ENCODE results near the gene KLF13. TPM values are rescaled to one million over a fixed set of nuclear protein-coding genes. Genes with fewer than 3 reads are reported as not detected.

KLF13 gene
- polyA plus RNA-seq, 2 of the 4 experiments (the other 2 are of a cell fraction): 53.5 TPM

- Histone ChIP-seq H3K4me3 (no peak overlapping the region), H3K4me2 (no peak overlapping the region), H3K9me3 (no peaks in the 10 kb centered on the region), H3K4me1 (peaks cover 55% of the 10 kb centered on the region), H3K27ac (peak overlapping the region; percentile 10 to 72; a peak in 4 of 6 replicates)
- ChIA-PET CTCF (interaction anchor here (0.7 to 1.5 kb wide), 2 partner anchors 101 to 187 kb away, joined by 3 to 4 read pairs; no protein-coding TSS in a partner anchor), POLR2A (no interaction called here)
- 81% methylated on average over 15 of the region's 16 CpGs for WGBS (ENCODE audit: missing lambda C conversion rate)
- no peak for DNase-seq (ENCODE audit: low read depth in 1 of 2, low spot score in 1 of 2)
- no peak for FAIRE-seq
- no peak for ATAC-seq
- TF ChIP-seq CHD4 (IDR thresholded peaks at IDR 0.05; ENCODE audit: borderline replicate concordance) (no peak), ELK1 (IDR thresholded peaks at IDR 0.05; ENCODE audit: low read depth, low read length) (no peak), ESRRA (IDR thresholded peaks at IDR 0.05; ENCODE audit: borderline replicate concordance, low read length) (no peak), ZFP36 (IDR thresholded peaks at IDR 0.05; ENCODE audit: borderline replicate concordance, partially characterized antibody) (no peak), PHF8 (IDR thresholded peaks at IDR 0.05; ENCODE audit: borderline replicate concordance, low read depth) (no peak), NR3C1 (IDR thresholded peaks at IDR 0.05) (no peak), KDM5A (IDR thresholded peaks at IDR 0.05) (no peak)
- TF ChIP-seq, protein P1, sequence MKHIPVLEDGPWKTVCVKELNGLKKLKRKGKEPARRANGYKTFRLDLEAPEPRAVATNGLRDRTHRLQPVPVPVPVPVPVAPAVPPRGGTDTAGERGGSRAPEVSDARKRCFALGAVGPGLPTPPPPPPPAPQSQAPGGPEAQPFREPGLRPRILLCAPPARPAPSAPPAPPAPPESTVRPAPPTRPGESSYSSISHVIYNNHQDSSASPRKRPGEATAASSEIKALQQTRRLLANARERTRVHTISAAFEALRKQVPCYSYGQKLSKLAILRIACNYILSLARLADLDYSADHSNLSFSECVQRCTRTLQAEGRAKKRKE (CRISPR knock-in tag; IDR thresholded peaks at IDR 0.05; ENCODE audit: low read depth): no peak
These were observed 25.5 kb upstream of the KLF13 start for GRCh38 chr15:31300981-31301672.

GRCh38 chr15:31301673-31301990, 25.0 kb upstream of the KLF13 start:
- ChIA-PET CTCF (no interaction called here), POLR2A (no interaction called here)
- 90% methylated on average over 4 of the region's 4 CpGs for WGBS (ENCODE audit: missing lambda C conversion rate)
- no peak overlapping the region for H3K4me3 ChIP-seq
- ATAC-seq (no peak), FAIRE-seq (no peak), DNase-seq (ENCODE audit: low read depth in 1 of 2, low spot score in 1 of 2) (no peak)
- no peaks in the 10 kb centered on the region for H3K9me3 ChIP-seq
- peak overlapping the region; percentile 10 to 72; a peak in 4 of 6 replicates for H3K27ac ChIP-seq
- TF ChIP-seq ELK1 (IDR thresholded peaks at IDR 0.05; ENCODE audit: low read depth, low read length): no peak
- no peak overlapping the region for H3K4me2 ChIP-seq
- peaks cover 52% of the 10 kb centered on the region for H3K4me1 ChIP-seq

- 88% methylated on average over 13 of the region's 13 CpGs for WGBS (ENCODE audit: missing lambda C conversion rate)
- Histone ChIP-seq H3K4me3 (no peak overlapping the region), H3K9me3 (no peaks in the 10 kb centered on the region), H3K4me1 (peaks cover 47% of the 10 kb centered on the region), H3K4me2 (no peak overlapping the region), H3K27ac (peak overlapping the region in 1 of 2 experiments; percentile 32; a peak in 2 of 6 replicates)
- no peak for FAIRE-seq
- ChIA-PET CTCF (interaction anchor here (1.8 kb wide), 1 partner anchor 186 kb away, joined by 7 read pairs; no protein-coding TSS in a partner anchor), POLR2A (no interaction called here)
- DNase-seq (ENCODE audit: low read depth in 1 of 2, low spot score in 1 of 2): no peak
- TF ChIP-seq FOXS1 (CRISPR knock-in tag; IDR thresholded peaks at IDR 0.05) (no peak), FOSL2 (IDR thresholded peaks at IDR 0.05) (no peak), FOSL2 (CRISPR knock-in tag; IDR thresholded peaks at IDR 0.05) (no peak), JUN (IDR thresholded peaks at IDR 0.05) (no peak), ZC3H11A (IDR thresholded peaks at IDR 0.05) (no peak), ELK1 (IDR thresholded peaks at IDR 0.05; ENCODE audit: low read depth, low read length) (no peak), TP53 (CRISPR knock-in tag; IDR thresholded peaks at IDR 0.05) (no peak), RNF2 (IDR thresholded peaks at IDR 0.05; ENCODE audit: borderline replicate concordance, low read depth) (no peak), SMC3 (IDR thresholded peaks at IDR 0.05) (no peak), BCL3 (IDR thresholded peaks at IDR 0.05) (no peak), PHF8 (IDR thresholded peaks at IDR 0.05; ENCODE audit: borderline replicate concordance, low read depth) (no peak), HDAC2 (IDR thresholded peaks at IDR 0.05) (no peak), RCOR1 (IDR thresholded peaks at IDR 0.05; ENCODE audit: low read depth, low read length) (no peak), TFCP2L1 (CRISPR knock-in tag; IDR thresholded peaks at IDR 0.05) (no peak)
- no peak for ATAC-seq
These were observed 24.5 kb upstream of the KLF13 start for GRCh38 chr15:31302029-31302657.

Data from A549 (cell line).